GM18502 (cell line): ENCODE measurements around the gene BEAN1.
A peak's percentile ranks its signal among the peaks of the same experiment; 100 is the strongest.
"Not testable (repeated sequence)": the region's sequence is repeated elsewhere in the genome, so short reads cannot be mapped to it uniquely, and the experiment has no call there.

Experiments
- ATAC-seq: cut with Tn5 transposase; IDR thresholded peaks from one replicate; pipeline ENCODE4 v1.9.1; 2021; ENCODE audit warnings: mild to moderate bottlenecking; ENCODE audit not compliant: unreplicated experiment, poor library complexity

BEAN1 gene

DNA sequence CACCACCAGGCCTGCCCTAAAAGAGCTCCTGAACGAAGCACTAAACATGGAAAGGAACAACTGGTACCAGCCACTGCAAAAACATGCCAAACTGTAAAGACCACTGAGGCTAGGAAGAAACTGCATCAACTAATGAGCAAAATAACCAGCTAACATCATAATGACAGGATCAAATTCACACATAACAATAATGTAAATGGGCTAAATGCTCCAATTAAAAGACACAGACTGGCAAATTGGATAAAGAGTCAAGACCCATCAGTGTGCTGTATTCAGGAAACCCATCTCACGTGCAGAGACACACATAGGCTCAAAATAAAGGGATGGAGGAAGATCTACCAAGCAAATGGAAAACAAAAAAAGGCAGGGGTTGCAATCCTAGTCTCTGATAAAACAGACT is 70.8 kb downstream of the BEAN1 start:
- not testable (repeated sequence) for ATAC-seq

DNA sequence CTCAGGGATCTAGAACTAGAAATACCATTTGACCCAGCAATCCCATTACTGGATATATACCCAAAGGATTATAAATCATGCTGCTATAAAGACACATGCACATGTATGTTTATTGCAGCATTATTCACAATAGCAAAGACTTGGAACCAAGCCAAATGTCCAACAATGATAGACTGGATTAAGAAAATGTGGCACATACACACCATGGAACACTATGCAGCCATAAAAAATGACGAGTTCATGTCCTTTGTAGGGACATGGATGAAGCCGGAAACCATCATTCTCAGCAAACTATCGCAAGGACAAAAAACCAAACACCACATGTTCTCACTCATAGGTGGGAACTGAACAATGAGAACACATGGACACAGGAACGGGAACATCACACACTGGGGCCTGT is 74.5 kb downstream of the BEAN1 start:
- not testable (repeated sequence) for ATAC-seq

DNA sequence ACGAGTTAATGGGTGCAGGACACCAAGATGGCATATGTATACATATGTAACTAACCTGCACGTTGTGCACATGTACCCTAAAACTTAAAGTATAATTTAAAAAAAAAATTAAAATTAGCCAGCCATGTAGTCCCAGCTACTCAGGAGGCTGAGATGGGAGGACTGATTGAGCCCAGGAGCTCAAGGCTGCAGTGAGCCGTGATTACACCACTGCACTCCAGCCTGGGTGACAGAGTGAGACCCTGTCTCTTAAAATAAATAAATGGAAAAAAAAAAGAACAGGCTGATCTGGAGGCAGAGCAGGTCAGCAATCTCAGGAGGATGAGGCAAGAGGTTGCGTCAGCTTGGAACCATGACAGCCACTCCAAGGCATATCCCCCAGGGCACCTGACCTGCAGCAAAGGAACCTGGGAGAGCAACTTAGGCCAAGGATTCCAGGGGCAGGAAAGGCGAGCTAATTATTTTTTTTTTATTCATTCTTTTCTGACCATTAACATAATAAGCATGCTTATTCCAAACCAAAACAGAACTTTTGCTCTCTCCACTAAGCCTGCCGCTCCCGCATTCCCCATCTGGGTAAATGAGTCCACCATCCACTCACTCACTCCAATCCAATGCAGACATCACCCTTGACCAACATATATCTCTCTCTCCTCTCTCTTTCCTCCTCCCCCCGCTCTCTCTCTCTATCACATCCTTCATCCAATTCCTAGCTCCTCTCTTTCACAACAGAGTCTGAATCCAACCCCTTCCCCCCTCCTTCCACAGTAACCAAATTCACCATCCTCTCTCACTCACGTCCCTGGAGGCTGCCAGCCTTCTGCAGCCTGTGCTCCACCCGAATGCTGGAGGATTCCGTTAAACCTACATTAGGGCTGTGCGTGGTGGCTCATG is 75.2 kb downstream of the BEAN1 start:
- ATAC-seq: no peak

DNA sequence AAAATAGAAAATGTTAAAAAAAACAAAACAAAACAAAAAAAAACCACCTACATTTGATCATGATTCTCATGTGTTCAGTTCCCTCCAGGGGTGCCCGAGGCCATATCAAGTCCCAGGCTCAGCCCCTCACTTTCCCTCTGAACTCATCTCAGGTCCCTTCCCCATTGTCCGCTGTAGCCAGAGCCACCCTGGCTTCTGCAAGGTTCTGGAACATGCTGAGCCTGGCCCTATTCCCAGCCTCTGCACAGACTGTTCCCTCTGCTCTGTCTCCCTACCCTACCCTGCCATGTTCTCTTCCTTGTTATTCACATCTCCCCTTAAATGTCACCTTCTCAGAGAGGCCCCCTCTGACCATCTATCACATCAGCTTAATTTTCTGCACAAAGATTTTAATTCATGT is 75.9 kb downstream of the BEAN1 start:
- ATAC-seq: no peak

DNA sequence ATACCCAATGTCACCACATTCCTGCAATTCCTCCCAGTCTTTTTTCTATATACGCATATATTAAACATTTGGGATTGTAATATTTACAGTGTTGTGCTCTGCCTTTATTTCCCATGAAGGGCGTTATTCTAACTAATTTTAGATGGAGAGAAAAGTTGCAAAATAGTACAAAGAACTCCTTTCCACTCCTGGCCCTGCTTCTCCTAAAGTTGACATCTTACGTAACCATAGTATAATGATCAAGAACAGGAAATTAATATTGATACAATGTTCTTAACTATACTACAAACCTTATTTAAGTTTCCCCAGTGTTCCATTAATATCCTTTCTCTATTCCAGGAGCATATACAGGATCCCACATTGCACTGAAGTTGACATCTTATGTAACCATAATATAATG is 76.5 kb downstream of the BEAN1 start:
- ATAC-seq: no peak

DNA sequence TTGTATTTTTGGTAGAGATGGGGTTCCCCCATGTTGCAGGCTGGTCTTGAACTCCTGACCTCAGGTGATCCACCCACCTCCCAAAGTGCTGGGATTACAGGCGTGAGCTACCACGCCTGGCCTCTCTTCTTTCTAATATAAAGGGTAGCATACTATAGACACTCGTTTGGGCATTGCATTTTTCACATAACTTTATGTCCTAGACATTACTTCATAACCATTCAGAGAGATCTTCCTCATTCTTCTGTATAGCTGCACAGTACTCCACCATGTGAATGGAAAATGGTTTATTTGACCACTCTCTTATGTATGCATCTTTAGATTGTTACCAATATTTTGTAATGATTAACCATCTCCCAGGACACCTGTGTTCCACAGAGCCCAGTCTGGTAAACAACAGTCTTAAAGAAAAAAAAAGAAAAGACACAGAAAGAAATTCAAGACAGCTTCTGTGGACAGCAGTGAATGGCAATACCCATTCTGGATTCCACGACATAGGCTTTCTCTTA is 80.7 kb downstream of the BEAN1 start:
- no peak for ATAC-seq

DNA sequence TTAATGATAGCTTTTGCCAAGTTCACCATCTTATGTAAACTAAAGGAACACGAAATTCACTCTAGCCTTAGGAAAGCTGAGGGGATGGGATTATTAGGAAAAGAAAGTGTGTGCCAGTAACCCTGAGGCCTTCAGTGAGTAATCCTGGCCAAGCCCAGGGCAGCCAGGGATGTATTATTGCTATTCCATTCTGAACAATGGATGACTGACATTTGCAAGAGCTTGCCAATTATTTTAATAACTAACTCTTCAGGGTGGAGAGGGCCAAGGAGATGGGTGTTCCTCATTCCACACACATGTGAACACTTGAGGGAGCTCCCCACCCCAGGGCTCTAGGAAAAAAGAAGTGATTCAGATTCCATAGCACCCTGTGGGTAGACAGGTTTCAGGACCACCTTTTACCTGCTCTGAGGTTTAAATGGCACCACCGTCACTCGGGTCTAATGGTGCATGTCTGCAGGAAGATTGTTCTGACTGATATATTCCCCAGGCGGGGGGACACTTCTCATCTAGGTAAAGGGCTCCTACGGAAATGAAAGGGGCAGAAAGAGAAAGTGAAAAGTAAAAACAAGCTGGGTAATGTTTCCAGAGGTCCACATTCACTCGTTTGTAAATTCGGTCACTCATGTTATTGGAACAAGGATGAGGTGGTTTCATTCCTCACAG is 81.3 kb downstream of the BEAN1 start:
- ATAC-seq: peak; percentile 71

DNA sequence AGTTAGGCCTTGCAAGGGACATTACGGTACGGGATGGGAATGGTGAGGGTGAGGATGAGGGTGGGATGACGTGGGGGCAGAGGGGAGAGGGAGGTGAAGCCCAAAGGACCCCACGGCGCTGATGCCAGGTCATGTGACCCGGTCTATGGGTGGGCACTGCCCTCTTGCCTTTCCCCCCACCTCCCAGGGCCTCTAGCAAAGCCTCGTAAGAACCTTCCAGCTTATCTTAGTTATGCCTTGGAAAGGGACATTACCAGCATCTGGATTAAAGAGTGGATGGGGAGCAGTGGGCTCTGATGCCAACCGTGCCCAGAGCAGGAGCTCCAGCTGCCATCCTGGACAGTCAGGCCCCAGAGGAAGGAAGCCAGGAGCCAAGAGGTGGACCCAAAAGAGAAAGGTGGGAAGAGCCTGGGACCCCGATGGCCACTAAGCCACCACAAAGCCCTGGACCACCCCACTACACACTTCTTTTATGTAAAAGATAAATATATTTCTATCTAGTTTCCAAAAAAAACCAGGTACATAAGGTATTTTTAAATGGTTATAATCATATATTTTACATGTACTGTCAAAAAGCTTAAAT is 81.9 kb downstream of the BEAN1 start:
- no peak for ATAC-seq

DNA sequence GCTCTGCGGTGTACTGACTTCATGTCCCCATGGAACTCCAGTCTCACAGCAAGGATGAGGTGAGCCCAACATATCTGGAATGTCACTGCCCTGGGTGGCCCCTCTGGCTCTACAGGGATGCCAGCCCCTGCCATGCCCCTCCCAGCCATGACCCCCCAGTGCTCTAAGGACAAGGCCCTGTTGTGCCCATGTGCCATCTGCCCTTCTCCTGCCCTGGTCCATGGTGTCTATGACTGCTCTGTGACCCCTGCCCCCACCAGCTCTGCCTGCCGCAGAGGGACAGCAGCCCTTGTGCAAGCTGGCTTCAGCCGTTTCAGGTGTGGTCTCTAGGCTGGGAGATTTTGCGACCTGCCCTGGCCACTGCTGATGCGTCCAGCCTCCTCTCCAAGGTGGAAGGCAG is 82.5 kb downstream of the BEAN1 start:
- ATAC-seq: no peak

DNA sequence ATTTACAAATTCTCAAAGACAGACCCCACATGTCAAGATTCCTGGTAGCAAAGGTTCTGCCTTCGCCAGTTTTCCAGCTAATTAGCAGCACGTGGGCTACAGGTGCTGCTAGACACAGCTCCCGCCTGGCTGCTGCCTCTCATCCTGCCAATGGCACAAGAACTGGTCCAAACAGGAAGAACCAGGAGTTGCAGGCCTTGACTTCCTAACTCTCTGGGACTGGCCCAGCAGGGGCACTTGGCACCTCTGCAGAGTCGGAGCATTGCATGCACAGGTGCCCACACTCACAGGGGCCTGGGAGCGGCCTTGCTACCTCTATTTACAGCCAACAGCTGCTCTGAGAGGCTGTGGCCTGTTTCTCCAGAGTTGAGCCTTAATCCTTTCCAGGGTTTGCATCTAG is 83.2 kb downstream of the BEAN1 start:
- no peak for ATAC-seq

DNA sequence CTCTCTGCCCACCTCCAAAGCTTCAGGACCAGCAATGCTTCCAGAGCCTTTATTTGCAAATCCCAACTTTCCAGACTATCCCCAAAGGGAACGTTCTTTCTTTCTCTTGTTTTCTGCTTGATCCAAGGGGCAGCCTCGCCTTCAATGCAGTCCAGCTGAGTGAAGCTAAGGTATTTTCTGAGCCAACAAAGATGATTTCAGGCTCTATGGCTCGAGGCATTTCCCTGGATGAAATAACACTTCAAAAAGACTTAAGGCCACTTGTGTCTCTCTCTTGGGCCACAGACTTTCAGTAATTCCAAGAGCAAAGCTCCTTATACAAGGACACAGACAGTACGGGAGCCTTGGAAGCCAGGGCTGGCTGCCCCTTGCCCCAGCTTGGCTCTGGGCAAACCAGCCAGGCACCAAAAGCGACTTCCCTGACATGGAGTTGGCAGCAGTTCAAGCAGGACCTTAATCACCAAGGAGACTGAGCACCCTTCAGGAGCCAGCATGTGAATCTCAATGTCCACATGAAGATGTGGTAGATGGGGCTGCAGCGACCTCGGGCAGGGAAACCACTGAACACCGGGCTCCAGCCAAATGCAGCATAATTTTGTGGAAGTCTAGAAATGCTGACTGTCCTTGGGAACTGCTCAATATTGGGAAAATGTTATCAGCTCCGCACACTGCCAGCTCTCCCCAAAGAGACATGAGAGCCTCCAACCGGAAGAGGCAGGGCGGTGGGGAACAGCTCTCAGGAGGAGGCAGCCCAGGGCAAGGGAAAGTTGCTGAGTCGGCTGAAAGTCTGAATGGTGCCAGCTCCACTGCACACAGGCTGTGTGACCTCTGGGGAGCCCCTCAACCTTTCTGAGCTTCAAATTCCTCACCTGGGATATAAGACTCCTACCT is 83.9 kb downstream of the BEAN1 start:
- no peak for ATAC-seq

DNA sequence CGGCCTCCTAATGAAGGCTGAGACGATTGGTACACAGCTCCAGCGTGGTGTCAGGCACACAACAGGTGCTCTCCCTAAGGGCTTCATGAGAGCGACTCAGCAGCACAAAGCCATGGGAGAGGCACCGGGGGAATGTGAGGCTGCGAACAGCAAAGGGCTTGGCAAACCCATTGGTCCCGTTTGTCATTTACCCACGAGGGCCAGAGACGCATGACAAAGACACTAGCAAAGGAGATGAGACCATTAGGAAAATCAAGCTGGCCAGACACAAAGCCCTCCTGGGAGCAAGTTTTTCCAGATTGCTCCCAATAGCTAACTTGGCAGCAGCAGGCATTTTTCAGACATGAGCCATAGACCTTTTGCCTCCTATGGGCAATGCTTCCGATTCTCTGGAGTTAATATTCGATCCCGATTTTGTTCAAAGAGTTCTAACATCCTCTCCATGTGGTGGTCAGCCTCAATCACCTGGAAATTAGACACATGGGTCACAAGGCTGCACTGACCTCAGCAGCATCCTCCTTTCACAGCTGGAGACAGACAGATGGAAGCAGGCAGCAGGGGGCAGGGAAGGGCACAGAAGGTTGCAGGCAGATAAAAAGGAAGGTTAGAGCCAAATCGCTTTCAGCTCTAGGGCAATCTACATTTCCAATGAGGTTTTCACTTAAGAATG is 84.6 kb downstream of the BEAN1 start:
- no peak for ATAC-seq

DNA sequence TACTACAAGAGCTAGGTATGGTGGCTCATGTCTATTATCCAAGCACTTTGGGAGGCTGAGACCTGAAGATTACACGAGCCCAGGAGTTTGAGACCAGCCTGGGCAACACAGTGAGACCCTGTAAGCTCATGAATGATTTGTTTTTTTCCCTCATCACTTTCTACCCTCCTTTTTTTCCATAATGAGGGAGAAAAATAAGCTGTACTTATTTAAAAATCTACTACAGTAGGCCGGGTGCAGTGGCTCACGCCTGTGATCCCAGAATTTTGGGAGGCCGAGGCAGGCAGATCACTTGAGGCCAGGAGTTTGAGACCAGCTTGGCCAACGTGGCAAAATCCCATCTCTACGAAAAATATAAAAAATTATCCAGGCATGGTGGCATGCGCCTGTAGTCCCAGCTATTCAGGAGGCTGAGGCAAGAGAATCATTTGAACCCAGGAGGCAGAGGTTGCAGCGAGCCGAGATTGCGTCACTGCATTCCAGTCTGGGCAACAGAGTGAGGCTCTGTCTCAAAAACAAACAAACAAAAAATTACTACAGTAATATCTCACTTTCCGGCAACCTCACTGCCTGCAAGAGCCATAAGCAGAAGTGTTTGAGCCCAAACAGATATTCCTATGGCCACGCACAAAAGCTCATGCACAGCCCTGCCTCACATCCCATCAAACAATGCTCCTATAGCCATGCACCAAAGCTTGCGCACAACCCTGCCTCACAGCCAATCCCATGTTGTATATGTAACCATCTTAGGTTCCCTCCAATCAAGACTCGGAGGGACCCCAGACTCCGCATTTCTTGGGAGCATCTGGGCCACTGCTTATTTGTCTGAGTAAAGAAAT is 85.4 kb downstream of the BEAN1 start:
- no peak for ATAC-seq

DNA sequence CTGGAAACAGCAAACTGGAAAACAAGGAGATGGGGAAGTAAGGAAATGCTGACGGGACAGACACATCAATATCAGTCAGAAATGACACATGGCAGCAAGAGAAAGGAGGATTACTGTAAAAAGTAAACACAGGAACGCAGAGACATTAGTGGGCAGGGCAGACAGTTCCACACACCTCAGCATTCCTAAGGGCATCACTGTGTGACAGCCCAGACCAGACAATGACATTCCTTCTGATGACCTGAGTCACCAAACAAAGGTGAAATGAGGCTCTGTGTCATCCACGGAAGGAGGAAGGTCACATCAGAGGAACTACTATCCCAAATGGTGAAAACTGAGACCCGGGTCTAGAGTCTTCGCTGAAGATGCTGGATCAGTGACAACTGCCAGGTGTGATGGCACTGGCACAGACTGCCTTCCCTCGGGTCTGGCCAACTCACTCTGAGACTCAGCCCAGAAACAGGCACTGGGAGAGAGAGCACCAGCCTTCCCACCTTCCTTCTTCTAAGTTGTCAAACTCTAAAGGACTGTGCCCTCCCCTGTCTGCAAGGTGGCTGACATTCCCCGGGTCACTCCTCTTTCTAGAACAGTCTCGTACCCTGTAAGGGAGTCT is 86.1 kb downstream of the BEAN1 start:
- ATAC-seq: no peak

DNA sequence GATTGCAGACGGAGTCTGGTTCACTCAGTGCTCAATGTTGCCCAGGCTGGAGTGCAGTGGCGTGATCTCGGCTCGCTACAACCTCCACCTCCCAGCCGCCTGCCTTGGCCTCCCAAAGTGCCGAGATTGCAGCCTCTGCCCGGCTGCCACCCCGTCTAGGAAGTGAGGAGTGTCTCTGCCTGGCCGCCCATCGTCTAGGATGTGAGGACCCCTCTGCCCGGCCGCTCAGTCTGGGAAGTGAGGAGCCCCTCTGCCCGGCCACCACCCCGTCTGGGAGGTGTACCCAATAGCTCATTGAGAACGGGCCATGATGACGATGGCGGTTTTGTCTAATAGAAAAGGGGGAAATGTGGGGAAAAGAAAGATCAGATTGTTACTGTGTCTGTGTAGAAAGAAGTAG is 87.3 kb downstream of the BEAN1 start:
- ATAC-seq: not testable (repeated sequence)

DNA sequence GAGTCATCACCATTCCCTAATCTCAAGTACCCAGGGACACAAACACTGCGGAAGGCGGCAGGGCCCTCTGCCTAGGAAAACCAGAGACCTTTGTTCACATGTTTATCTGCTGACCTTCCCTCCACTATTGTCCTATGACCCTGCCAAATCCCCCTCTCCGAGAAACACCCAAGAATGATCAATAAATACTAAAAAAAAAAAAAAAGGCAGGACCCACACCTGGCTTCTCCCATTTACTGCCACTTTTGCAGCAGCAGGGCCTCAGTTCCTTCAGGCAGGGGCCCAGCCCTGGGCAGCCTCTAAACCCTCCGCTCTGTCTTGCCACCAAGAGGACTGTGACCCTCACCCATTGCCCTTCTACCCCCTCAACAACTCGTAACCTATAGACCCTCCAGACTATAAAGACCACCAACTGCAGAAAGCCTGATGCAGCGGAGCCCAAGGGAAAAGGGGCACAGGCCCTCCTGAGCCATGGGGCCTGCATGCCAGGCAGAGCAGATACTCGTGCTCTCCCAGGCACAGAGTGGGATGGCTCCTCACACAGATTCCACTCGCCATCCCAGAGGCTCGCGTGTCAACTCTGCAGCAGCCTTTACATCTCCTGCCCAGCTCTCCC is 88.0 kb downstream of the BEAN1 start:
- not testable (repeated sequence) for ATAC-seq

DNA sequence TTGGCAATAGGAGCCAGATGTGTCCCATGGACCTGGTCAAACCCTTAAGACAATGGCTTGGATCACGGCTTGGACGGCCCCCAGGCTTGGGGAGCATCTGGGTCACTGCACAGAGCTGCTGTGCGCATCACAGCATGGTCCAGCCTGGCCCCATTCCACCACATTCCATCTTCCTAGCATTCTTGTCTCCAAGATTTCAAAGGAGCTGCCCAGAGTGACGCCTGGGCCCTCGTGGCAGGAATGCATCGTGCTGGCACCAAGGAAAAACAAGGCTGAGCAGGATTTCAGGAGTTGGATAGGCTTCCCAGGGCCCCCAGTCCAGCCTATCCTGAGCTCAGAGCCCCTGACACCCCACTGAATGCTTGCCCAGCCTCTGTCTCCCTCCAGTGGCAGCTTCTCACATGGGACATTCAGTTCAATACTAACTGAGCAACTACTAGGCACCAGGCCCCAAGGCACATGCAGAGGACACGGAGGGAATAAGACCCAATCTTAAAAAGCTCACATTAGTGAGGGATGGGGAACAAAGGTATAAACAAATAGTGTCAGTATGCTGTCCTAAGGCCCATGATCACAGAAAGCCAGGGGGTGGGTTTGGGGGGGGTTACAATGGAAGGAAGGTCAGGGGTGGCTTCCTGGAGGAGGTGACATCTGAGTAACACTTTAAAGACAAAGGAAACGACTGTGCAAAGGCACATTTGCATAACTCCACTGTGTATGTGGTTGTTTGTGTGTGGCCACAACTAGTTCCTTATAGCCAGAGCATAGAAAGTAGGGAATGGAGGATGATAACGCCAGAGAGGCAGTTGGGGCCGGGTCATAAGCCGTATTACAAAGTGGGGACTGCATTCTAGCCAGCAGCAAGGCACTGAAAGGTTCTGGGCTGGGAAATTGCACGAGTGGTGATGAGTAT is 88.8 kb downstream of the BEAN1 start:
- peak; percentile 2 for ATAC-seq
